Measurements from ENCODE around the gene MAPK8IP1.

DNA sequence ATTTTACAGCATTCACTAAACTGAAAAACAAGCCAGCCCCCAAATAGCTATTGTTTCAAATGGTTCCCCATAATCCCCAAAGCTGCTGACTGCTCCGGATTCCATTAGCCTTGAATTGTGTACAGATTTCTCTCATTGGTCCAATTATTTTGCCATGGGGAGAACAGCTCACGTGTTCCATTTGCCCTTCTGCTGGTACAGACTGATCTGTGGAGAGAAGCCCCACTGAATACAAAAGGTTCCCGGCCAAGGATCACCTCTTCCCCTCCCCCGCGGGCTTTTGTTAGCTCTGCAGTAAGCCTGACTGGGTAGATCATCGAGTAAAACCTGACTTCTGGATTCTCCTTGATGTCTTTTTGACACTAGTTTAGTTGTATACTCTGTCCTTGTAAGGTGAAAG lies 9.1 kb upstream of the MAPK8IP1 start:
- TF ChIP-seq, protein P1, sequence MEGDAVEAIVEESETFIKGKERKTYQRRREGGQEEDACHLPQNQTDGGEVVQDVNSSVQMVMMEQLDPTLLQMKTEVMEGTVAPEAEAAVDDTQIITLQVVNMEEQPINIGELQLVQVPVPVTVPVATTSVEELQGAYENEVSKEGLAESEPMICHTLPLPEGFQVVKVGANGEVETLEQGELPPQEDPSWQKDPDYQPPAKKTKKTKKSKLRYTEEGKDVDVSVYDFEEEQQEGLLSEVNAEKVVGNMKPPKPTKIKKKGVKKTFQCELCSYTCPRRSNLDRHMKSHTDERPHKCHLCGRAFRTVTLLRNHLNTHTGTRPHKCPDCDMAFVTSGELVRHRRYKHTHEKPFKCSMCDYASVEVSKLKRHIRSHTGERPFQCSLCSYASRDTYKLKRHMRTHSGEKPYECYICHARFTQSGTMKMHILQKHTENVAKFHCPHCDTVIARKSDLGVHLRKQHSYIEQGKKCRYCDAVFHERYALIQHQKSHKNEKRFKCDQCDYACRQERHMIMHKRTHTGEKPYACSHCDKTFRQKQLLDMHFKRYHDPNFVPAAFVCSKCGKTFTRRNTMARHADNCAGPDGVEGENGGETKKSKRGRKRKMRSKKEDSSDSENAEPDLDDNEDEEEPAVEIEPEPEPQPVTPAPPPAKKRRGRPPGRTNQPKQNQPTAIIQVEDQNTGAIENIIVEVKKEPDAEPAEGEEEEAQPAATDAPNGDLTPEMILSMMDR (IDR thresholded peaks at IDR 0.05; ENCODE audit: extremely low read depth in 1 of 2, insufficient read depth in 1 of 2, low read depth in 1 of 2, low read length in 2 of 2), result no peak
- TF ChIP-seq POLR2A (IDR thresholded peaks at IDR 0.05; ENCODE audit: low read depth, low read length) (no peak), MAX (IDR thresholded peaks at IDR 0.05; ENCODE audit: insufficient read depth, insufficient read length) (no peak), POLR2AphosphoS5 (IDR thresholded peaks at IDR 0.05; ENCODE audit: insufficient read depth, low read depth, low read length) (no peak), FOS (IDR thresholded peaks at IDR 0.05; ENCODE audit: borderline replicate concordance, insufficient read depth, low read length) (no peak), JUN (IDR thresholded peaks at IDR 0.05; ENCODE audit: borderline replicate concordance, insufficient read depth, insufficient read length, low read depth) (no peak), EZH2 (IDR thresholded peaks at IDR 0.05; ENCODE audit: borderline replicate concordance, low read depth, low read length, severe bottlenecking) (no peak), MYC (IDR thresholded peaks at IDR 0.05; ENCODE audit: low read depth, low read length) (no peak)
